Measurements from ENCODE around the gene PA2G4. TPM values are rescaled to one million over a fixed set of nuclear protein-coding genes. Genes with fewer than 3 reads are reported as not detected.
A peak's percentile ranks its signal among the peaks of the same experiment; 100 is the strongest.

The PA2G4 gene
- total and polyA plus RNA-seq, 2 of the 4 experiments (the other 2 are of a cell fraction): 158 to 198 TPM

DNA sequence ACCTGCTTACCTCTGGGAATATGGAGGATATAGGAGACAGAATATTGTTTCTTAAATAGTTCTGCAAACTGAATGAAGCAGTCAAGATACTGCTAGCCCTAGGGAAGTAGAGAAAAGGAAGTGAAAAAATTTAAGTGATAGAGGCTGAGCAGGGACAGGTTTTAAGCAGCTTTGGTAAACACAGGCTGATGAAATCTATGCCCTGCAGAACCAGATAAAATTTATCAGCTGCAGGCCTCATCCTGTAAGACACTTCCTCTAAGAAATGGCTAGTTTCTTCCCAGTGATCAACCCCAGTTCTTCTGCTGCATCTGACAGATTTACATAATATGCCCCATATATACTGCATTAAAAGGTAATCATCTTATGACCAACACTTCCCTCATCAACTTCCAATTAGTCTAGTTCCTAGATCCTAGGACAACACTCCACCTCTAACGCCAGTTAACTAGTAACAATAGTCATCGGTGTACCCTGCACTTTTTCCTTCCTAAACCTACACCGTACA lies 22.4 kb downstream of the PA2G4 start:
- H4K91ac ChIP-seq (ENCODE audit: insufficient read depth, low read depth, low read length): peak overlapping the region; percentile 52; the same call in 1 of the 2 replicates
- peak overlapping the region; percentile 71 for H3K4ac ChIP-seq (ENCODE audit: low read depth, low read length)
- peak overlapping the region; percentile 40; the same call in 1 of the 2 replicates for H3K14ac ChIP-seq (replicated peaks; ENCODE audit: low read depth, low read length)
- peaks cover 15% of the 10 kb centered on the region for H3K36me3 ChIP-seq (ENCODE audit: control insufficient read depth, insufficient read depth, low read length)
- no peaks in the 10 kb centered on the region for H4K20me1 ChIP-seq (ENCODE audit: insufficient read depth, low read length)
- H4K5ac ChIP-seq (ENCODE audit: low read depth, low read length): peak overlapping the region; percentile 39; the same call in 1 of the 2 replicates
- H3K56ac ChIP-seq (ENCODE audit: extremely low read depth, insufficient read depth, low read length): no peak overlapping the region
- H3K27ac ChIP-seq (ENCODE audit: insufficient read depth, low read length): 0 out of 2 replicates have a peak overlapping the region, but pooled peaks have one; percentile 20
- peak overlapping the region; percentile 75 for H3K4me2 ChIP-seq (ENCODE audit: low read depth, low read length)
- H3K79me1 ChIP-seq (ENCODE audit: low read depth in 1 of 2, low read length in 2 of 2): peaks cover 40 to 73% of the 10 kb centered on the region in 2 experiments
- H4K8ac ChIP-seq (ENCODE audit: low read depth in 2 of 2, low read length in 2 of 2): peak overlapping the region; percentile 8 to 72; a peak in 2 of 4 replicates
- peak overlapping the region; percentile 31; the same call in 1 of the 3 replicates for H2BK15ac ChIP-seq (ENCODE audit: low read depth, low read length)
- peak overlapping the region; percentile 28; the same call in 1 of the 2 replicates for H3K9ac ChIP-seq (ENCODE audit: low read depth, low read length)
- H2BK20ac ChIP-seq (ENCODE audit: low read depth, low read length): no peak overlapping the region
- peak overlapping the region; percentile 97; the same call in 1 of the 2 replicates for H2AK5ac ChIP-seq (ENCODE audit: low read depth, low read length)
- no peak for DNase-seq
- POLR2A ChIA-PET (ENCODE audit: unreplicated experiment): interaction anchor here (1.9 kb wide), 1 partner anchor 9 kb away, joined by 5 read pairs; the partner anchor contains the start of gene ZC3H10
- peaks cover 6% of the 10 kb centered on the region; the same call in 1 of the 2 replicates for H3K4me1 ChIP-seq (ENCODE audit: control insufficient read depth, insufficient read depth, low read length)
- dilution Hi-C loops (cut with HindIII; ENCODE audit: low sequenced_read_pairs, unreplicated experiment): no loop called here
- H2BK120ac ChIP-seq (ENCODE audit: low read depth, low read length): 0 out of 2 replicates have a peak overlapping the region, but pooled peaks have one; percentile 37
- H3K9me3 ChIP-seq (ENCODE audit: control insufficient read depth, insufficient read depth, low read length): no peaks in the 10 kb centered on the region
- peak overlapping the region; percentile 39 for H2BK5ac ChIP-seq (ENCODE audit: low read depth, low read length, poor library complexity, severe bottlenecking)
- intact Hi-C loops (cut with micrococcal nuclease): loop anchor here (2.0 kb wide), 2 partner anchors 32 to 62 kb away; partner anchors contain the start of genes MYL6 and SMARCC2
- H3K4me3 ChIP-seq (ENCODE audit: insufficient read depth, low read depth, low read length): no peak overlapping the region
- no peaks in the 10 kb centered on the region for H3K9me1 ChIP-seq (ENCODE audit: insufficient read depth, low read length)
- H2AK9ac ChIP-seq (replicated peaks; ENCODE audit: low read depth, low read length, poor library complexity): peak overlapping the region; percentile 86
- no peaks in the 10 kb centered on the region for H3K27me3 ChIP-seq (ENCODE audit: control insufficient read depth, insufficient read depth, low read length)
- CTCF ChIA-PET: interaction anchor here (0.7 to 1.3 kb wide), 4 partner anchors 9 to 62 kb away, joined by 3 to 4 read pairs (median 4); partner anchors contain the start of genes PA2G4, SMARCC2 and ZC3H10
- no peak overlapping the region for H2AFZ ChIP-seq (replicated peaks; ENCODE audit: low read length, poor library complexity)
- no TSS peak for BruUV-seq (replicated peaks)
- in situ Hi-C loops (cut with MboI; ENCODE audit: low sequenced_read_pairs): loop anchor here (5.0 kb wide), 1 partner anchor 61 kb away; the partner anchor contains the start of gene SMARCC2
- peak overlapping the region; percentile 60; the same call in 1 of the 2 replicates for H3K23ac ChIP-seq (ENCODE audit: low read depth, low read length)
- ATAC-seq (ENCODE audit: low read depth): no peak
- H3K18ac ChIP-seq (ENCODE audit: low read depth, low read length): no peak overlapping the region
- 75% methylated on average over 2 of the region's 3 CpGs; no CpG with 5 or more reads in 1 of the 2 experiments for WGBS, 2 experiments (ENCODE audit: extremely low coverage in 2 of 2, insufficient read length in 1 of 2)
- TF ChIP-seq NFE2L2 (IDR thresholded peaks at IDR 0.05; ENCODE audit: low read depth, low read length) (no peak), MXI1 (IDR thresholded peaks at IDR 0.05; ENCODE audit: borderline replicate concordance, low read depth, low read length) (no peak), RFX5 (IDR thresholded peaks at IDR 0.05; ENCODE audit: low read depth, low read length) (no peak), SMC3 (IDR thresholded peaks at IDR 0.05; ENCODE audit: low read depth, low read length) (no peak), CTCF (conservative IDR thresholded peaks at IDR 0.05; ENCODE audit: low read depth, low read length) (no peak), FOS (IDR thresholded peaks at IDR 0.05; ENCODE audit: low read depth, low read length) (no peak), MAZ (IDR thresholded peaks at IDR 0.05; ENCODE audit: borderline replicate concordance, low read depth, low read length) (no peak), CEBPB (IDR thresholded peaks at IDR 0.05; ENCODE audit: low read depth, low read length) (no peak), BHLHE40 (IDR thresholded peaks at IDR 0.05; ENCODE audit: low read depth, low read length) (no peak), RCOR1 (IDR thresholded peaks at IDR 0.05; ENCODE audit: insufficient replicate concordance, low read length) (no peak), MAFK (IDR thresholded peaks at IDR 0.05; ENCODE audit: low read depth, low read length) (no peak), RAD21 (IDR thresholded peaks at IDR 0.05; ENCODE audit: low read length) (no peak)
- TF ChIP-seq, protein P1, sequence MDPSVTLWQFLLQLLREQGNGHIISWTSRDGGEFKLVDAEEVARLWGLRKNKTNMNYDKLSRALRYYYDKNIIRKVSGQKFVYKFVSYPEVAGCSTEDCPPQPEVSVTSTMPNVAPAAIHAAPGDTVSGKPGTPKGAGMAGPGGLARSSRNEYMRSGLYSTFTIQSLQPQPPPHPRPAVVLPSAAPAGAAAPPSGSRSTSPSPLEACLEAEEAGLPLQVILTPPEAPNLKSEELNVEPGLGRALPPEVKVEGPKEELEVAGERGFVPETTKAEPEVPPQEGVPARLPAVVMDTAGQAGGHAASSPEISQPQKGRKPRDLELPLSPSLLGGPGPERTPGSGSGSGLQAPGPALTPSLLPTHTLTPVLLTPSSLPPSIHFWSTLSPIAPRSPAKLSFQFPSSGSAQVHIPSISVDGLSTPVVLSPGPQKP (IDR thresholded peaks at IDR 0.05; ENCODE audit: borderline replicate concordance, low read depth, low read length): no peak
- TF ChIP-seq, protein P2, sequence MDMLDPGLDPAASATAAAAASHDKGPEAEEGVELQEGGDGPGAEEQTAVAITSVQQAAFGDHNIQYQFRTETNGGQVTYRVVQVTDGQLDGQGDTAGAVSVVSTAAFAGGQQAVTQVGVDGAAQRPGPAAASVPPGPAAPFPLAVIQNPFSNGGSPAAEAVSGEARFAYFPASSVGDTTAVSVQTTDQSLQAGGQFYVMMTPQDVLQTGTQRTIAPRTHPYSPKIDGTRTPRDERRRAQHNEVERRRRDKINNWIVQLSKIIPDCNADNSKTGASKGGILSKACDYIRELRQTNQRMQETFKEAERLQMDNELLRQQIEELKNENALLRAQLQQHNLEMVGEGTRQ (IDR thresholded peaks at IDR 0.05; ENCODE audit: low read depth, low read length): no peak
